Retinal pigment epithelial cell (primary cell): Measurements from ENCODE around the gene LTN1.
"Not testable (repeated sequence)": the region's sequence is repeated elsewhere in the genome, so short reads cannot be mapped to it uniquely, and the experiment has no call there.

Experiments
- DNase-seq: peaks from one replicate; pipeline ENCODE4 v3.0.0-alpha.2; 2010; ENCODE audit warnings: low read depth
- H3K4me3 ChIP-seq: 2 replicates; pipeline ENCODE4 v1.5.1; 2011; ENCODE audit warnings: mild to moderate bottlenecking, low read length, control low read depth, moderate library complexity
- TF ChIP-seq, protein P1 (sequence below): conservative IDR thresholded peaks from 2 replicates; pipeline ENCODE4 v1.5.1; 2011; ENCODE audit warnings: low read depth, low read length, control low read depth, inconsistent platforms

Gene LTN1

DNA sequence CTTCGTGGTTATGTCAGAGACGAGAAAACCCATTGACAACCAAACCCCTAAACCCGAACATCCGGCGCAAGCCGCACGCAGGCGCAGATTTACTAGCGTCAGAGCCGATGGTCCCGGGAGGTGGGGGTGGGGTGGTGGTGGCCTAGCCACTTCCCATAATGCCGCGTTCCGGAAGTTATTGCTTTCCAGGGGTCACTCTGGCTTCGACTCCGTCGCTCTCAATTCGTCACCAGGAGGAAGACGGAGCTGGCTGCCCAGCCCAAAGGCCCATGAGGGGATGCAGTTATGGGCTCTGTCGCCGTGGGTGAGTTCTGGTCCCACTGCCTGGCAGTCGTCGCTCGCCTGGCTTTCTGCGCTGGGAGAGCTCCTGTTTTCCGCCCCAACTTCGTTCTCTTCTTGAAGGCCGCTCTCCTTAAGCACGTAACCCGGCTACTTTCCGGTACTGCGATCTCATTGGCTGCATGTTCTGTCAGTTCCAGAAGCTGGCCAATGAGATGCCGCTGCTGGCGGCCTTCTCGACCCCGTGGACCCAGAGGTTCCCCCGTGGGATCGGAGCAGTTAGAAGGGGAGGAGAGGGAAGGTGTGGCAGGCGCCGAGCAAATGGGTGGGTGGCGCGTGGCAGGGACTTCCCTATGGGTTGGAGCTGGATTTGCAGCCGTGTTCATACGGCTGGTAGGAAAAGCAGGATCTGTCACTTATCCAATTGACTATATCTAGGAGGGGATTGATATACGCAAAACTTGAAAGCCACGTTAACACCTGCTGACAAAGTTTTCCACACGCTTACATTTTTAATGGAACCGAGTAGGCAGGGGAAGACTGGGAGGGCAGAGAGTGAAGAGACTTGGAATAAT, 32.0 kb upstream of the LTN1 start, which contains the start of gene USP16:
USP16 (plus strand) TSS at position 195 of the 854 bp plus-strand sequence. CDS start 3,246 bp downstream, outside the sequence.
- peak within 1 kb of the TSS; percentile 89 for H3K4me3 ChIP-seq
- TF ChIP-seq, protein P1, sequence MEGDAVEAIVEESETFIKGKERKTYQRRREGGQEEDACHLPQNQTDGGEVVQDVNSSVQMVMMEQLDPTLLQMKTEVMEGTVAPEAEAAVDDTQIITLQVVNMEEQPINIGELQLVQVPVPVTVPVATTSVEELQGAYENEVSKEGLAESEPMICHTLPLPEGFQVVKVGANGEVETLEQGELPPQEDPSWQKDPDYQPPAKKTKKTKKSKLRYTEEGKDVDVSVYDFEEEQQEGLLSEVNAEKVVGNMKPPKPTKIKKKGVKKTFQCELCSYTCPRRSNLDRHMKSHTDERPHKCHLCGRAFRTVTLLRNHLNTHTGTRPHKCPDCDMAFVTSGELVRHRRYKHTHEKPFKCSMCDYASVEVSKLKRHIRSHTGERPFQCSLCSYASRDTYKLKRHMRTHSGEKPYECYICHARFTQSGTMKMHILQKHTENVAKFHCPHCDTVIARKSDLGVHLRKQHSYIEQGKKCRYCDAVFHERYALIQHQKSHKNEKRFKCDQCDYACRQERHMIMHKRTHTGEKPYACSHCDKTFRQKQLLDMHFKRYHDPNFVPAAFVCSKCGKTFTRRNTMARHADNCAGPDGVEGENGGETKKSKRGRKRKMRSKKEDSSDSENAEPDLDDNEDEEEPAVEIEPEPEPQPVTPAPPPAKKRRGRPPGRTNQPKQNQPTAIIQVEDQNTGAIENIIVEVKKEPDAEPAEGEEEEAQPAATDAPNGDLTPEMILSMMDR, result no peak
- peak; percentile 99 for DNase-seq

DNA sequence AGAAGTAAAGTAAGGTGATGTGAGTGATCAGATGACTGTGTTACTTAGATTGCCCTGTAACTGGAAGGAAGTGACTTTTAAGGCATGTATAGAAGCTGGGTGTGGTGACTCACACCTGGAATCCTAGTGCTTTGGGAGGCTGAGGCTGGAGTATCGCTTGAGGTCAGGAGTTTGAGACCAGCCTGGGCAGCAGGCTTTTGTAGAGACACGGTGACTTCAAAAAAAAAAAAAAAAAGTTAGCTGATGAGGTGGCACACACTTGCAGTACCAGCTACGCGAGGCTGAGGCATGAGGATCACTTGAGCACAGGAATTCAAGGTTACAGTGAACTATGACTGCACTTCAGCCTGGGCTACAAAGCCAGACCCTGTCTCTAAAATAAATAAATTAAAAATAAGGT, 29.5 kb upstream of the LTN1 start:
- TF ChIP-seq, protein P1, result no peak
- H3K4me3 ChIP-seq, result no peak overlapping the region
- no peak for DNase-seq

DNA sequence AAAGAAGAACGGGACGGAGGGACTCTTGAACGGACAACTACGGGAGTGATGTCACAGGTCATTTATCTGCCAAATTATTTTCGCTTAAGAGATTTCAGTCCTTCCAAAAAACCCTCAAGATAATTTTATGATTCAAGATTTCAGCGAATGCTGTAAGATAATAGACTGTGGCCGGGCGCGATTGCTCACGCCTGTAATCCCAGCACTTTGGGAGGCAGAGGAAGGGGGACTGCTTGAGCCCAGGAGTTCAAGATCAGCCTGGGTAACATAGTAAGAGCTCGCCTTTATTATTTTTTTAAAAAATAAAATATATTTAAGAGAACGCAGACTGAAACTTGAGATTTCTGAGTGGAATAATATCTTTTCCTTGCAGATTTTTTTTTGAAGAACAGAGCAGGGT, 25.9 kb upstream of the LTN1 start:
- H3K4me3 ChIP-seq, result peak overlapping the region; percentile 88
- TF ChIP-seq, protein P1, result no peak
- DNase-seq, result no peak

DNA sequence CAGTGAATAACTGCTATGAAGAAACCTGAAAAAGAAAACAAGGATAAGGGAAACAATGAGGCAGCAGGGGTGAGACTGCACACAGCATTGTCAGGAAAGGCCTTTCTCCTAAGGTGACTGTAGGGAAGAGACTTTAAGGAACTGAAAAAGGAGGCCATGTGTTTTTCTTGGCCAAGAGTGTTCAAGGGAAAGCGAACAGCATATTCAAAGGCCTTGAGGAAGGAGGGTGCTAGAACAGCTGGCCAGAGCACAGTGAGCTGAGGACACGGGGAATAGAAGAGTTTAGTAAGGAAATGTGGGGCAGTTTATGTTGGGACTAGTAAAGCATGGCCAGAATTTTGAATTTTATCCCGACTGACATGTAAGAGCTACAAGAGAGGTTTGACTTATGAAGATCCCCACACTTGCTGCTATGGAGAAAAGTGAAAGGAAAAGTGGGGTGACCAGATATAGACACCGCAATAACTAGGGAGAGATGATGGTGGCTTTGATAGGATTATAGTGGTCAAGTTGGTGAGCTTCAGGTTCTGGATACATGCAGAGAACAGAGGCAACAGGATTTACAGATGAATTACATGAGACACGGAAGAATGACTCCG, 25.1 kb upstream of the LTN1 start:
- no peak for DNase-seq
- H3K4me3 ChIP-seq, result peak overlapping the region; percentile 88
- TF ChIP-seq, protein P1, result no peak

DNA sequence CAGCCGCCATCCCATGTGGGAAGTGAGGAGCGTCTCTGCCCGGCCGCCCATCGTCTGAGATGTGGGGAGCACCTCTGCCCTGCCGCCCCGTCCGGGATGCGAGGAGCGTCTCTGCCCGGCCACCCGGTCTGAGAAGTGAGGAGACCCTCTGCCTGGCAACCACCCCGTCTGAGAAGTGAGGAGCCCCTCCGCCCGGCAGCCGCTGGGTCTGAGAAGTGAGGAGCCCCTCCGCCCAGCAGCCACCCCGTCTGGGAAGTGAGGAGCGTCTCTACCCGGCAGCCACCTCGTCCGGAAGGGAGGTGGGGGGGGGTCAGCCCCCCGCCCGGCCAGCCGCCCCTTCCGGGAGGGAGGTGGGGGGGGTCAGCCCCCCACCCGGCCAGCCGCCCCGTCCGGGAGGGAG, 18.6 kb upstream of the LTN1 start:
- DNase-seq, H3K4me3 ChIP-seq: not testable (repeated sequence)

DNA sequence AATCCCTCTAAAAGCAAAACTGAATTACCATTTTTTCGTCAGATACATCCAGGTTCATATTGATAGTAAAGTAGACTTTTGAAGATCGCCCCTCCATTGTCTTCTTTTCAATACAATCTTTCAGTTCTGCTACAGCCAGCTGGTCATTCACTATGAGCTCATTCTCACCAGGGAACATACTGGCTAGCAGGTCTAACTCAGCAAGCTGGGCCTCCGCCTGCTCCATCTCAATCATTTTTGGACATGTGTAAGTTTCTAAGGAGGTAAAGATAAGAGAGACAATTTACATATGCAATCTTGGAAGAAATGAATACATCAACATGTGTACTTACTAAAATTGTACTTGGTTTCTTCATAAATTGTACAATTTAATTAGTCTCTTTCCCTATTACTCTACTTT, 15.7 kb upstream of the LTN1 start:
- H3K4me3 ChIP-seq, result no peak overlapping the region
- TF ChIP-seq, protein P1, result no peak
- DNase-seq, result no peak

DNA sequence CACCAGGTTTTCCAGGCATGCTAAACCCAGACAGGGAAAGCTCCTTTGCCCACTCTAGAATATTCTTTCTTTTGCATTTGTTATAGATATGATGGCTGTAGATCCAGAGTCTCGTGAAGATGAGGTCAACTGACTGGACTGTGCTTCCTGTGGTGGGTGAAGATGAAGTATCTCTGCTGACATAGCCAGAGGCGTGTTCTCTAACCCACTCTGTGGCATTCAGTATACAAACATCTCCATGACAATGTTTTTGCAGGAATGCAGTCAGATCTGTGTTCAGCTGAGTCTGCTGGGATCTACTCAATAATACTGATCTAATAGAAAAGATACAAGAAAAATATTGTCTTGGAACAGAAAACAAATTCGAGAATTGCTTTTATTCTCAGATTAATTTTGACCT, 15.1 kb upstream of the LTN1 start:
- no peak for DNase-seq
- TF ChIP-seq, protein P1, result no peak
- H3K4me3 ChIP-seq, result no peak overlapping the region
